Ovary (tissue), 9 donors: ENCODE results near the gene MICU2. TPM values are rescaled to one million over a fixed set of nuclear protein-coding genes. Genes with fewer than 3 reads are reported as not detected.

Source experiments
- DNase-seq, 5 donors: peaks; one replicate each; pipeline ENCODE4 v3.0.0-alpha.2; 2019 to 2020
- H3K27ac ChIP-seq, 2 donors: fragments of 200-600 bp; one replicate each; pipeline versions ENCODE4 v1.5.1 to v1.8.0; 2019 to 2022
- H3K27me3 ChIP-seq: fragments of 200-600 bp; one replicate; pipeline ENCODE4 v1.8.0; 2022
- H3K36me3 ChIP-seq: fragments of 200-600 bp; sonication (generic); one replicate; pipeline ENCODE4 v1.5.1; 2019
- H3K4me1 ChIP-seq: one replicate; pipeline ENCODE4 v1.8.1; 2013; ENCODE audit warnings: mild to moderate bottlenecking, moderate library complexity; ENCODE audit not compliant: insufficient read depth
- H3K4me3 ChIP-seq: fragments of 200-600 bp; sonication (generic); one replicate; pipeline ENCODE4 v1.5.1; 2017
- H3K9me3 ChIP-seq, 2 donors: fragments of 200-600 bp in 1 of 2; sonication (generic) in 1 of 2; one replicate each; pipeline versions ENCODE4 v1.5.1 to v1.8.1; 2013 to 2019; ENCODE audit warnings: mild to moderate bottlenecking in 1 of 2, moderate library complexity in 1 of 2
- EP300 ChIP-seq: sonication (generic); formaldehyde crosslinking; IDR thresholded peaks from one replicate; pipeline ENCODE4 v1.6.1; 2017; ENCODE audit warnings: antibody characterized with exemption
- POLR2A ChIP-seq: fragments of 450-650 bp; IDR thresholded peaks from one replicate; pipeline ENCODE4 v1.6.1; 2017; ENCODE audit warnings: antibody characterized with exemption, mild to moderate bottlenecking, moderate library complexity
- WGBS, 3 donors: extraction: QIAGEN DNeasy Blood & Tissue Kit in 1 of 3; methylation state at CpG; one replicate each; pipeline versions ENCODE4 v1.1.5 to v1.1.7; 2013 to 2017; 5-methylcytosine and 5-hydroxymethylcytosine counted together
- intact Hi-C, 4 donors: fragments of 100-400 bp; cut with DNase I; formaldehyde crosslinking; loops; one replicate each; pipeline versions ENCODE4 v1.11.0 to v1.15.1; 2022 to 2023
- polyA plus RNA-seq, 2 donors: library from polyadenylated mRNA; stranded (reverse); fragments of 200-250 nt in 1 of 2; fragments of 350-450 nt in 1 of 2; fragmentation: Illumina TruSeq in 1 of 2; extraction: RNeasy Lipid Tissue Mini Kit (QIAGEN cat#74804) in 1 of 2; gene quantifications; one replicate each; pipeline ENCODE4 v1.2.3, GENCODE V29; 2013 to 2014
- total RNA-seq, 7 donors: library from RNA; depleted of rRNA in 2 of 7; stranded (reverse); fragments of >200 nt in 2 of 7; fragmentation: NEBNext Ultra II Directional in 3 of 7; extraction: Animal tissue kit (Norgen Biotek cat#: 25700) in 3 of 7; gene quantifications; one replicate each; pipeline versions ENCODE4 v1.1.0 to v1.2.4, GENCODE V29; 2016 to 2023
- TF ChIP-seq, protein P1 (sequence below), 3 donors: fragments of 450-650 bp in 2 of 3; fragments of 200-600 bp in 1 of 3; IDR thresholded peaks; one replicate each; pipeline versions ENCODE4 v1.5.1 to v1.8.0; 2016 to 2022; ENCODE audit warnings: antibody characterized with exemption in 3 of 3, mild to moderate bottlenecking in 1 of 3
- donor health status: DM: no; HTN: no; CAD: no; lungs with moderate emphysema.
- donor health status: DM: no; HTN: no; CAD: no.
- donor health status: Bipolar disorder and iron deficiency.
- donor health status: DM: yes; HTN: yes; CAD: no.
- donor health status: DM: no; HTN: no; CAD: no.
- donor health status: DM: yes; HTN: yes; CAD: no.

MICU2 gene
- total and polyA plus RNA-seq, 9 donors: 23.2 to 82.1 (median 31.4) TPM

- Histone ChIP-seq H3K27me3 (no peaks in the 10 kb centered on the region), H3K27ac (no peak overlapping the region), H3K4me1 (no peaks in the 10 kb centered on the region), H3K9me3 (no peaks in the 10 kb centered on the region), H3K36me3 (no peaks in the 10 kb centered on the region), H3K4me3 (no peak overlapping the region)
- DNase-seq: no peak
- intact Hi-C loops: loop anchor here in 3 of 4 donors (10.0 kb wide), 2 partner anchors 176 to 526 kb away; no protein-coding TSS in a partner anchor
- TF ChIP-seq, protein P1, sequence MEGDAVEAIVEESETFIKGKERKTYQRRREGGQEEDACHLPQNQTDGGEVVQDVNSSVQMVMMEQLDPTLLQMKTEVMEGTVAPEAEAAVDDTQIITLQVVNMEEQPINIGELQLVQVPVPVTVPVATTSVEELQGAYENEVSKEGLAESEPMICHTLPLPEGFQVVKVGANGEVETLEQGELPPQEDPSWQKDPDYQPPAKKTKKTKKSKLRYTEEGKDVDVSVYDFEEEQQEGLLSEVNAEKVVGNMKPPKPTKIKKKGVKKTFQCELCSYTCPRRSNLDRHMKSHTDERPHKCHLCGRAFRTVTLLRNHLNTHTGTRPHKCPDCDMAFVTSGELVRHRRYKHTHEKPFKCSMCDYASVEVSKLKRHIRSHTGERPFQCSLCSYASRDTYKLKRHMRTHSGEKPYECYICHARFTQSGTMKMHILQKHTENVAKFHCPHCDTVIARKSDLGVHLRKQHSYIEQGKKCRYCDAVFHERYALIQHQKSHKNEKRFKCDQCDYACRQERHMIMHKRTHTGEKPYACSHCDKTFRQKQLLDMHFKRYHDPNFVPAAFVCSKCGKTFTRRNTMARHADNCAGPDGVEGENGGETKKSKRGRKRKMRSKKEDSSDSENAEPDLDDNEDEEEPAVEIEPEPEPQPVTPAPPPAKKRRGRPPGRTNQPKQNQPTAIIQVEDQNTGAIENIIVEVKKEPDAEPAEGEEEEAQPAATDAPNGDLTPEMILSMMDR (IDR thresholded peaks at IDR 0.05): no peak
- TF ChIP-seq POLR2A (no peak), EP300 (no peak)
These were observed 133.2 kb downstream of the MICU2 start for GRCh38 chr13:21470785-21471184.

- Histone ChIP-seq H3K36me3 (no peaks in the 10 kb centered on the region), H3K4me1 (no peaks in the 10 kb centered on the region), H3K9me3 (no peaks in the 10 kb centered on the region), H3K27me3 (no peaks in the 10 kb centered on the region), H3K4me3 (no peak overlapping the region), H3K27ac (no peak overlapping the region)
- no peak for TF ChIP-seq POLR2A
- TF ChIP-seq, protein P1 (IDR thresholded peaks at IDR 0.05): no peak
- no peak for TF ChIP-seq EP300
- intact Hi-C loops: no loop called here
- WGBS, 3 donors: 40 to 48% (median 44%) methylated on average over 7 of the region's 7 CpGs
- no peak for DNase-seq
These were observed 137.4 kb downstream of the MICU2 start for GRCh38 chr13:21466527-21466926.

- 43 to 50% (median 47%) methylated on average over 9 of the region's 9 CpGs for WGBS, 3 donors
These were observed 138.2 kb downstream of the MICU2 start for GRCh38 chr13:21465710-21466160.

DNA sequence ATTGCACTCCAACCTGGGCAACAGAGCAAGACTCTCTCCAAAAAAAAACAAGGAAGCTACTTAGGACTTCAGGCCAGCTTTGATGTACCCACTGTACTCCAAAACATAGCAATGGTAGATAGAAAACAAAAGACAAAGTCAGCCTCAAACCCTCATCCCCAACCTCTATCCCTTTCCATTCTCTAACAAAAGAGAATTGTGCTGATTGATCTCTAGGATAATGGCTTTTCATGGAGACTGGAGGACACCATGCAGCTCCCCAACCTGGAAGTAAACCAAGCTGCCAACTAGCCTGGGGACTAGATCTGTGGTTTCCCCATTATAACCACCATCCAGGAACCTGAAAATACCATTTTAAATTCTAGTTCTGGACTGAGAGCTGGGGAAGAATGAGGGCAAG is 140.5 kb downstream of the MICU2 start:
- H3K4me1 ChIP-seq: no peaks in the 10 kb centered on the region
- no peak for TF ChIP-seq EP300
- no peak for TF ChIP-seq POLR2A
- TF ChIP-seq, protein P1 (IDR thresholded peaks at IDR 0.05): no peak
- H3K27ac ChIP-seq: no peak overlapping the region
- H3K36me3 ChIP-seq: no peaks in the 10 kb centered on the region
- no peaks in the 10 kb centered on the region for H3K27me3 ChIP-seq
- intact Hi-C loops: loop anchor here in 1 of 4 donors (5.0 kb wide), 1 partner anchor 166 kb away; no protein-coding TSS in a partner anchor
- DNase-seq: no peak
- no peaks in the 10 kb centered on the region for H3K9me3 ChIP-seq
- no peak overlapping the region for H3K4me3 ChIP-seq

More at GRCh38 chr13:21465710-21466160, 138.2 kb downstream of the MICU2 start:
- H3K27me3 ChIP-seq: no peaks in the 10 kb centered on the region
- intact Hi-C loops: no loop called here
- H3K27ac ChIP-seq: no peak overlapping the region
- no peak overlapping the region for H3K4me3 ChIP-seq
- no peak for DNase-seq
- H3K9me3 ChIP-seq: no peaks in the 10 kb centered on the region
- H3K36me3 ChIP-seq: no peaks in the 10 kb centered on the region
- no peaks in the 10 kb centered on the region for H3K4me1 ChIP-seq
- TF ChIP-seq, protein P1 (IDR thresholded peaks at IDR 0.05): no peak
- TF ChIP-seq EP300: no peak
- no peak for TF ChIP-seq POLR2A
